ENCODE data around the gene NACC2.

DNA sequence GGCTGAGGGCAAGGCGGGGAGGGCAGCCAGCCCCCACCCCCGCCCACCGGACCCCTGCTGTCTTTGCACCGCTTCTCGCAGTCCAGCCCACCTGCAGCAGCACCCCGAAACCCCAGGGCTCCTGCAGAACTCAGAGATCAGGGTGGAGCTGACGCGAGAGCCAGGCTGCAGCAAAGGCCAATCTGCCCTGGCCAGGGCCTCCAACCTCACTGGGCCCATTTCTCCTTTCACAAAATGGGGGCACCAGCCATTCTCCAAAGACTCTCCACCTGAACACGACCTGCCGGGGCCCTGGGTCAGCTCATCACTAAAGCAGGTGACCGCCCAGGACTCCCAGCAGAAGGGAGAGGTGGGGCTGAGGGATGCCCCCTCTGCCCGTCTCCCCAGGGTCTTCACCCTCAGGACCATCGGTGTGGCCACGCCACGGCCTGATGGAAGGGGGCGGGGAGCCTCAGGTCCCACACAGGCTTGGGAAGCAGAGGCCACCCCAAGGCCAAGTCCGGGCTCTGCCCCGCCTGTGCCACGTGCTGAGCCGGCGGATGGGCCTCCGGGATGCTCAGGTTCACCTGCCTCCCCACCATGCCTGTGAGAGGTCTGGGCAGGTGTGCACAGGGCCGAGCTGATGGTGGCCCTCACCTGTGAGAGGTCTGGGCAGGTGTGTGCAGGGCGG lies 13.1 kb downstream of the NACC2 start:
- TF ChIP-seq, protein P1, sequence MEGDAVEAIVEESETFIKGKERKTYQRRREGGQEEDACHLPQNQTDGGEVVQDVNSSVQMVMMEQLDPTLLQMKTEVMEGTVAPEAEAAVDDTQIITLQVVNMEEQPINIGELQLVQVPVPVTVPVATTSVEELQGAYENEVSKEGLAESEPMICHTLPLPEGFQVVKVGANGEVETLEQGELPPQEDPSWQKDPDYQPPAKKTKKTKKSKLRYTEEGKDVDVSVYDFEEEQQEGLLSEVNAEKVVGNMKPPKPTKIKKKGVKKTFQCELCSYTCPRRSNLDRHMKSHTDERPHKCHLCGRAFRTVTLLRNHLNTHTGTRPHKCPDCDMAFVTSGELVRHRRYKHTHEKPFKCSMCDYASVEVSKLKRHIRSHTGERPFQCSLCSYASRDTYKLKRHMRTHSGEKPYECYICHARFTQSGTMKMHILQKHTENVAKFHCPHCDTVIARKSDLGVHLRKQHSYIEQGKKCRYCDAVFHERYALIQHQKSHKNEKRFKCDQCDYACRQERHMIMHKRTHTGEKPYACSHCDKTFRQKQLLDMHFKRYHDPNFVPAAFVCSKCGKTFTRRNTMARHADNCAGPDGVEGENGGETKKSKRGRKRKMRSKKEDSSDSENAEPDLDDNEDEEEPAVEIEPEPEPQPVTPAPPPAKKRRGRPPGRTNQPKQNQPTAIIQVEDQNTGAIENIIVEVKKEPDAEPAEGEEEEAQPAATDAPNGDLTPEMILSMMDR (IDR thresholded peaks at IDR 0.05), result no peak
- no peak for TF ChIP-seq EP300 (IDR thresholded peaks at IDR 0.05)
- TF ChIP-seq POLR2AphosphoS5 (IDR thresholded peaks at IDR 0.05), result no peak
